ENCODE data around the gene TBL3. TPM values are rescaled to one million over a fixed set of nuclear protein-coding genes. Genes with fewer than 3 reads are reported as not detected.

TBL3 gene
- total RNA-seq, 1 experiment from 2014 or later, result 42.4 TPM

DNA sequence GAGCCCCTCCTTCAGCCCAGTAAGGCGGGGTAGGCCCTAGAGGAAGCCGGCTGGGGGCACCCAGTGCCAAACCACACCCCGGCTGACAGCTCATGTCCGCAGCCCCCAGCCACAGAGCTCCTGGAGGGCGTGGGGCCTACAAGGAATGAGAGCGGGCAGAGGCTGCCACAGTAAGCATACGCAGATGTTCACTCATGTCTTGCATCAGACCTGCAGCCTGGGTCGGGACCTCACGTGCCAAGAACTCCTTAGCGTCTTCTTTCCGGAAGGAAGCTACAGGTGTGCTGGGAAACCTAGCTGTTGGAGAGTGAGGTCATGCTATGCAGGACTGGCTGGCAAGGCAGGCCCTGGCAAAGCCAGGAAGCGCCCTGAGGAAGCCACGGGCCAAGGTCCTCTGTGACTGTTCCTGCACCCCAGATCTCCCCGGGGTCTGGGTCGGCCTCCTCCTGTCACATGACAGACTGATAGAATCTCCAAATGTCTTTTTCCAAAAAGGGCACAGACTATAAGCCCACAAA lies 36.2 kb downstream of the TBL3 start:
- POLR2A ChIA-PET, result interaction anchor here (0.6 kb wide), 2 partner anchors 13 to 48 kb away, joined by 3 to 6 read pairs; no protein-coding TSS in a partner anchor
- no peak for ATAC-seq
- TF ChIP-seq REST (IDR thresholded peaks at IDR 0.05; ENCODE audit: insufficient read depth in 1 of 2, low read depth in 2 of 2, low read length in 1 of 2) (no peak), TCF7L2 (IDR thresholded peaks at IDR 0.05; ENCODE audit: low read depth, low read length) (no peak), CTCF (IDR thresholded peaks at IDR 0.05) (no peak), POLR2AphosphoS5 (IDR thresholded peaks at IDR 0.05; ENCODE audit: low read depth, low read length) (no peak)
- Histone ChIP-seq H3K9me3 (ENCODE audit: control insufficient read depth, insufficient read depth, low read depth, low read length) (no peaks in the 10 kb centered on the region), H3K27ac (ENCODE audit: low read length) (peak overlapping the region; percentile 91), H3K36me3 (ENCODE audit: control insufficient read depth, insufficient read depth, low read length) (no peaks in the 10 kb centered on the region; the same call in 1 of the 2 replicates), H3K27me3 (ENCODE audit: control insufficient read depth, insufficient read depth, low read length) (no peaks in the 10 kb centered on the region), H3K4me1 (ENCODE audit: control insufficient read depth, insufficient read depth, low read length) (peaks cover 47% of the 10 kb centered on the region), H3K4me3 (ENCODE audit: low read depth in 2 of 2, low read length in 2 of 2) (peak overlapping the region; percentile 85 to 94)
- TSS peak; percentile 95 for BruUV-seq (replicated peaks)
- CTCF ChIA-PET, result no interaction called here
- intact Hi-C loops (cut with micrococcal nuclease; ENCODE audit: unreplicated experiment), result no loop called here
- in situ Hi-C loops (cut with HindIII; ENCODE audit: low pct_unique_long_range_greater_than_20kb, low sequenced_read_pairs), result no loop called here
- no peak for DNase-seq (ENCODE audit: low read depth, low spot score)

GRCh38 chr16:2008631-2009163 lies 36.8 kb downstream of the TBL3 start:
- TF ChIP-seq SIN3A (IDR thresholded peaks at IDR 0.05; ENCODE audit: borderline replicate concordance, insufficient read depth, low read depth, low read length) (no peak), POLR2AphosphoS5 (IDR thresholded peaks at IDR 0.05; ENCODE audit: low read depth, low read length) (no peak)
- ChIA-PET CTCF (no interaction called here), POLR2A (interaction anchor here (0.6 kb wide), 1 partner anchor 12 kb away, joined by 3 read pairs; no protein-coding TSS in a partner anchor)
- ATAC-seq (no peak), DNase-seq (ENCODE audit: low read depth, low spot score) (no peak)
- Histone ChIP-seq H3K27ac (ENCODE audit: low read length) (peak overlapping the region; percentile 91), H3K27me3 (ENCODE audit: control insufficient read depth, insufficient read depth, low read length) (no peaks in the 10 kb centered on the region), H3K36me3 (ENCODE audit: control insufficient read depth, insufficient read depth, low read length) (no peaks in the 10 kb centered on the region; the same call in 1 of the 2 replicates), H3K9me3 (ENCODE audit: control insufficient read depth, insufficient read depth, low read depth, low read length) (no peaks in the 10 kb centered on the region), H3K4me1 (ENCODE audit: control insufficient read depth, insufficient read depth, low read length) (peaks cover 47% of the 10 kb centered on the region), H3K4me3 (ENCODE audit: low read depth in 2 of 2, low read length in 2 of 2) (peak overlapping the region; percentile 85 to 94)
- in situ Hi-C loops (cut with HindIII; ENCODE audit: low pct_unique_long_range_greater_than_20kb, low sequenced_read_pairs) (no loop called here), intact Hi-C loops (cut with micrococcal nuclease; ENCODE audit: unreplicated experiment) (no loop called here)
- no TSS peak for BruUV-seq (replicated peaks)

DNA sequence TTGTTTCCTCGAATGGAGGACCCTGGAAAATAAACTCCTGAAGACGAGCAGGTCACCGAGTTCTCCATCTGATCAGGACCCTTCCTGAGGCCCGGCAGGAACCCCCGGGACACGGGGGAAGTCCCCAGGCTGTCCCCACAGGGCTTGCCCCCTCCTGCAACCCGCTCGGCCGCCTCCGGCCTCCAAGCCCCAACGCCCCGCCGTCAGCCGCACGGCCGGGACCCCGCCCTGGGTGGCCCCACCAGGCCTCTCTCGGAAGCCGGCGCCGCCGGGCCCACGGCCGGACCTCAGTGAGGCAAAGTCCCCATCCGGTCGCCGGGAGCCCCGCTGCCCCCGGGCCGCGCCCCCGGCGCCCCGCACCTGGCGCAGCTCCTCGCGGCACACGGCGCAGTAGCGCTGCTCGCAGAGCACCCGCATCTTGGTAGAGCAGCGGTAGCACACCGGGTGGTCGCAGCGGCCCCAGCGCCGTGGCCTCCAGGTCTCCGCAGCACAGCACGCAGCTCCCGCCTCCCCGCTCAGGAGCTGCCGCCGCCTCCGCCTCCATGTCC lies 37.4 kb downstream of the TBL3 start:
- Histone ChIP-seq H3K4me3 (ENCODE audit: low read depth in 2 of 2, low read length in 2 of 2) (peak overlapping the region; percentile 85 to 94), H3K27ac (ENCODE audit: low read length) (peak overlapping the region; percentile 91), H3K4me1 (ENCODE audit: control insufficient read depth, insufficient read depth, low read length) (peaks cover 43% of the 10 kb centered on the region), H3K36me3 (ENCODE audit: control insufficient read depth, insufficient read depth, low read length) (no peaks in the 10 kb centered on the region; the same call in 1 of the 2 replicates), H3K27me3 (ENCODE audit: control insufficient read depth, insufficient read depth, low read length) (no peaks in the 10 kb centered on the region), H3K9me3 (ENCODE audit: control insufficient read depth, insufficient read depth, low read depth, low read length) (no peaks in the 10 kb centered on the region)
- intact Hi-C loops (cut with micrococcal nuclease; ENCODE audit: unreplicated experiment) (no loop called here), in situ Hi-C loops (cut with HindIII; ENCODE audit: low pct_unique_long_range_greater_than_20kb, low sequenced_read_pairs) (no loop called here)
- no TSS peak for BruUV-seq (replicated peaks)
- DNase-seq (ENCODE audit: low read depth, low spot score), result no peak
- ChIA-PET CTCF (no interaction called here), POLR2A (no interaction called here)
- no peak for TF ChIP-seq TCF7L2 (IDR thresholded peaks at IDR 0.05; ENCODE audit: low read depth, low read length)
- TF ChIP-seq CTCF (IDR thresholded peaks at IDR 0.05), result no peak
- no peak for TF ChIP-seq REST (IDR thresholded peaks at IDR 0.05; ENCODE audit: insufficient read depth in 1 of 2, low read depth in 2 of 2, low read length in 1 of 2)
- 0 out of 2 replicates have a peak, but pooled peaks have one; percentile 47 for TF ChIP-seq SIN3A (IDR thresholded peaks at IDR 0.05; ENCODE audit: borderline replicate concordance, insufficient read depth, low read depth, low read length)
- ATAC-seq, result peak; percentile 39
